HG03558 (cell line): Measurements from ENCODE around the gene ANO10.

Source experiments
- ATAC-seq: cut with Tn5 transposase; IDR thresholded peaks from one replicate; pipeline ENCODE4 v1.9.1; 2021; ENCODE audit warnings: moderate number of reproducible peaks; ENCODE audit not compliant: unreplicated experiment; ENCODE audit errors: extremely low read depth

ANO10 gene

GRCh38 chr3:43394041-43394554, 227.7 kb downstream of the ANO10 start:
- no peak for ATAC-seq

GRCh38 chr3:43391621-43392020, 230.2 kb downstream of the ANO10 start:
- no peak for ATAC-seq

GRCh38 chr3:43390255-43390588, 231.6 kb downstream of the ANO10 start:
- no peak for ATAC-seq

GRCh38 chr3:43389388-43390254, 232.2 kb downstream of the ANO10 start:
- ATAC-seq, result no peak

GRCh38 chr3:43388915-43389314, 232.9 kb downstream of the ANO10 start:
- no peak for ATAC-seq

- ATAC-seq, result no peak
Observed at GRCh38 chr3:43388175-43388574, 233.6 kb downstream of the ANO10 start.

- no peak for ATAC-seq
Observed at GRCh38 chr3:43379343-43379742, 242.5 kb downstream of the ANO10 start.

- ATAC-seq, result no peak
Observed at GRCh38 chr3:43378066-43378935, 243.5 kb downstream of the ANO10 start.

- ATAC-seq, result no peak
Observed at GRCh38 chr3:43373560-43373928, 248.3 kb downstream of the ANO10 start.

- ATAC-seq, result no peak
Observed at GRCh38 chr3:43372809-43373559, 248.8 kb downstream of the ANO10 start.

GRCh38 chr3:43372007-43372740, 249.6 kb downstream of the ANO10 start:
- ATAC-seq, result no peak

- ATAC-seq, result no peak
Observed at GRCh38 chr3:43371494-43371893, 250.3 kb downstream of the ANO10 start.

- no peak for ATAC-seq
Observed at GRCh38 chr3:43370293-43370980, 251.4 kb downstream of the ANO10 start.

GRCh38 chr3:43369404-43370292, 252.2 kb downstream of the ANO10 start:
- ATAC-seq, result no peak

GRCh38 chr3:43366885-43367284, 254.9 kb downstream of the ANO10 start:
- no peak for ATAC-seq

GRCh38 chr3:43366481-43366880, 255.3 kb downstream of the ANO10 start:
- ATAC-seq, result no peak

GRCh38 chr3:43365601-43366305, 256.1 kb downstream of the ANO10 start:
- ATAC-seq, result no peak

- ATAC-seq, result no peak
Observed at GRCh38 chr3:43364926-43365325, 256.9 kb downstream of the ANO10 start.
